Gastrocnemius medialis (tissue), 4 donors: ENCODE measurements around the gene CACNA2D3. TPM values are rescaled to one million over a fixed set of nuclear protein-coding genes. Genes with fewer than 3 reads are reported as not detected.

ENCODE experiments used
- ATAC-seq, 2 donors: fragments of 150-250 bp; one replicate each; pipeline ENCODE4 v1.9.1; 2016
- DNase-seq, 2 donors: peaks; one replicate each; pipeline ENCODE4 v3.0.0-alpha.2; 2019
- H3K27ac ChIP-seq, 4 donors: fragments of 200-600 bp; sonication (generic); 1 replicate in 1 of 4; 2 replicates in 3 of 4; pipeline ENCODE4 v1.5.1; 2016 to 2018; ENCODE audit warnings: mild to moderate bottlenecking in 2 of 4, moderate library complexity in 1 of 4
- H3K27me3 ChIP-seq, 3 donors: fragments of 200-600 bp; sonication (generic) in 2 of 3; 1 replicate in 1 of 3; 2 replicates in 2 of 3; pipeline versions ENCODE4 v1.5.1 to v1.6.0; 2016 to 2019; ENCODE audit warnings: mild to moderate bottlenecking in 1 of 3, moderate library complexity in 1 of 3
- H3K36me3 ChIP-seq, 2 donors: fragments of 200-600 bp; sonication (generic) in 1 of 2; one replicate each; pipeline ENCODE4 v1.5.1; 2017 to 2018
- H3K4me1 ChIP-seq, 2 donors: fragments of 200-600 bp; sonication (generic) in 1 of 2; one replicate each; pipeline ENCODE4 v1.5.1; 2016 to 2017; ENCODE audit warnings: mild to moderate bottlenecking in 2 of 2
- H3K4me3 ChIP-seq, 4 donors: fragments of 200-600 bp; sonication (generic) in 3 of 4; 1 replicate in 1 of 4; 2 replicates in 3 of 4; pipeline ENCODE4 v1.5.1; 2016 to 2019; ENCODE audit warnings: mild to moderate bottlenecking in 2 of 4
- H3K9me3 ChIP-seq, 3 donors: fragments of 200-600 bp; sonication (generic) in 2 of 3; 1 replicate in 1 of 3; 2 replicates in 2 of 3; pipeline ENCODE4 v1.5.1; 2016 to 2019
- CTCF ChIP-seq, 5 experiments: fragments of 450-650 bp in 3 of 5; fragments of 200-600 bp in 2 of 5; sonication (generic) in 2 of 5; IDR thresholded peaks in 4 of 5; conservative IDR thresholded peaks in 1 of 5; 1 replicate in 4 of 5; 2 replicates in 1 of 5; pipeline ENCODE4 v1.5.1; 2016 to 2019; ENCODE audit warnings: antibody characterized with exemption in 5 of 5, mild to moderate bottlenecking in 3 of 5, moderate library complexity in 3 of 5
- POLR2A ChIP-seq, 2 donors: fragments of 450-650 bp; IDR thresholded peaks; one replicate each; pipeline ENCODE4 v1.6.1; 2017; ENCODE audit warnings: antibody characterized with exemption in 2 of 2, mild to moderate bottlenecking in 2 of 2, moderate library complexity in 2 of 2
- in situ Hi-C, 4 donors: fragments of 200-750 bp; cut with MboI; loops; one replicate each; pipeline versions ENCODE4 v1.15.0 to v1.8.0; 2017; ENCODE audit warnings: low sequenced_read_pairs in 4 of 4
- intact Hi-C: fragments of 100-400 bp; cut with DNase I; formaldehyde crosslinking; loops from one replicate; pipeline ENCODE4 v1.15.1; 2023; ENCODE audit warnings: low total_unique reads
- total RNA-seq, 4 donors: library from RNA; depleted of rRNA; stranded (reverse); fragments of >200 nt; gene quantifications; one replicate each; pipeline versions ENCODE4 v1.1.0 to v1.2.3, GENCODE V29; 2016

The CACNA2D3 gene
- total RNA-seq, 4 donors from 2014 or later = 4.7 to 14.4 (median 7.1) TPM

- intact Hi-C loops (no loop called here), in situ Hi-C loops (no loop called here)
- DNase-seq (no peak), ATAC-seq (no peak)
- TF ChIP-seq POLR2A (IDR thresholded peaks at IDR 0.05) = no peak
- TF ChIP-seq CTCF (IDR thresholded peaks at IDR 0.05 in 4 of 5, conservative IDR thresholded peaks at IDR 0.05 in 1 of 5) = no peak
- Histone ChIP-seq H3K4me3 (no peak overlapping the region), H3K4me1 (no peaks in the 10 kb centered on the region), H3K9me3 (no peaks in the 10 kb centered on the region), H3K27ac (no peak overlapping the region), H3K27me3 (no peaks in the 10 kb centered on the region), H3K36me3 (no peaks in the 10 kb centered on the region)
Observed at GRCh38 chr3:54776601-54777000, 654.2 kb downstream of the CACNA2D3 start.

GRCh38 chr3:54777141-54777540 is 654.8 kb downstream of the CACNA2D3 start:
- Histone ChIP-seq H3K4me3 (no peak overlapping the region), H3K27ac (no peak overlapping the region), H3K4me1 (no peaks in the 10 kb centered on the region), H3K27me3 (no peaks in the 10 kb centered on the region), H3K36me3 (no peaks in the 10 kb centered on the region), H3K9me3 (no peaks in the 10 kb centered on the region)
- in situ Hi-C loops = no loop called here
- ATAC-seq (no peak), DNase-seq (no peak)
- TF ChIP-seq POLR2A (IDR thresholded peaks at IDR 0.05) = no peak
- intact Hi-C loops = no loop called here

GRCh38 chr3:54780336-54780735 is 658.0 kb downstream of the CACNA2D3 start:
- in situ Hi-C loops (no loop called here), intact Hi-C loops (no loop called here)
- no peaks in the 10 kb centered on the region for H3K36me3 ChIP-seq
- DNase-seq (no peak), ATAC-seq (no peak)
- no peaks in the 10 kb centered on the region for H3K4me1 ChIP-seq
- no peaks in the 10 kb centered on the region for H3K9me3 ChIP-seq
- no peaks in the 10 kb centered on the region for H3K27me3 ChIP-seq
- H3K27ac ChIP-seq = no peak overlapping the region
- TF ChIP-seq CTCF (IDR thresholded peaks at IDR 0.05 in 4 of 5, conservative IDR thresholded peaks at IDR 0.05 in 1 of 5) (no peak), POLR2A (IDR thresholded peaks at IDR 0.05) (no peak)
- H3K4me3 ChIP-seq = no peak overlapping the region

GRCh38 chr3:54781728-54782127 is 659.4 kb downstream of the CACNA2D3 start:
- H3K4me1 ChIP-seq = no peaks in the 10 kb centered on the region
- no peak overlapping the region for H3K27ac ChIP-seq
- ATAC-seq (no peak), DNase-seq (no peak)
- no peaks in the 10 kb centered on the region for H3K9me3 ChIP-seq
- H3K4me3 ChIP-seq = no peak overlapping the region
- no peaks in the 10 kb centered on the region for H3K27me3 ChIP-seq
- in situ Hi-C loops = no loop called here
- TF ChIP-seq POLR2A (IDR thresholded peaks at IDR 0.05) = no peak
- no peak for TF ChIP-seq CTCF (IDR thresholded peaks at IDR 0.05 in 4 of 5, conservative IDR thresholded peaks at IDR 0.05 in 1 of 5)
- intact Hi-C loops = no loop called here
- no peaks in the 10 kb centered on the region for H3K36me3 ChIP-seq

- Histone ChIP-seq H3K4me3 (no peak overlapping the region), H3K9me3 (no peaks in the 10 kb centered on the region), H3K4me1 (no peaks in the 10 kb centered on the region), H3K27me3 (no peaks in the 10 kb centered on the region), H3K27ac (no peak overlapping the region), H3K36me3 (no peaks in the 10 kb centered on the region)
- no peak for DNase-seq
- no peak for TF ChIP-seq CTCF (IDR thresholded peaks at IDR 0.05 in 4 of 5, conservative IDR thresholded peaks at IDR 0.05 in 1 of 5)
- in situ Hi-C loops (no loop called here), intact Hi-C loops (no loop called here)
- ATAC-seq = no peak
Observed at GRCh38 chr3:54783611-54784010, 661.3 kb downstream of the CACNA2D3 start.
